Measurements from ENCODE around the gene OR2Y1. TPM values are rescaled to one million over a fixed set of nuclear protein-coding genes. Genes with fewer than 3 reads are reported as not detected.
"Not testable (repeated sequence)": the region's sequence is repeated elsewhere in the genome, so short reads cannot be mapped to it uniquely, and the experiment has no call there.

OR2Y1 gene, protein sequence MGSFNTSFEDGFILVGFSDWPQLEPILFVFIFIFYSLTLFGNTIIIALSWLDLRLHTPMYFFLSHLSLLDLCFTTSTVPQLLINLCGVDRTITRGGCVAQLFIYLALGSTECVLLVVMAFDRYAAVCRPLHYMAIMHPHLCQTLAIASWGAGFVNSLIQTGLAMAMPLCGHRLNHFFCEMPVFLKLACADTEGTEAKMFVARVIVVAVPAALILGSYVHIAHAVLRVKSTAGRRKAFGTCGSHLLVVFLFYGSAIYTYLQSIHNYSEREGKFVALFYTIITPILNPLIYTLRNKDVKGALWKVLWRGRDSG
- polyA plus RNA-seq (not detected in 3 replicates), polyA minus RNA-seq (not detected in 3 replicates)
- polyA plus RNA-seq (2011; ENCODE audit: low read depth), result not detected
- not detected in 2 replicates for polyA plus RNA-seq (2011; cell fraction: cytosol; rRNA removed)
- polyA plus RNA-seq (2011; cell fraction: nucleus; rRNA removed), result not detected in 2 replicates
- not detected in 2 replicates for polyA plus RNA-seq (2012; ENCODE audit: low replicate concordance)
- not detected for polyA minus RNA-seq (2011; cell fraction: cytosol; rRNA and poly(A)+ RNA removed)
- polyA minus RNA-seq (2011; cell fraction: nucleus; rRNA and poly(A)+ RNA removed), result not detected in 2 replicates

- H3K79me2 ChIP-seq (ENCODE audit: control insufficient read depth, insufficient read depth, low read length), result no peaks in the 10 kb centered on the region
- H3K27me3 ChIP-seq (ENCODE audit: control insufficient read depth, extremely low read depth, insufficient read depth, low read length), result no peaks in the 10 kb centered on the region
- H3K4me1 ChIP-seq (ENCODE audit: control insufficient read depth, extremely low read depth, insufficient read depth, low read length), result no peaks in the 10 kb centered on the region
- no peak within 1 kb of the TSS for H3K9ac ChIP-seq (ENCODE audit: control insufficient read depth, extremely low read depth, insufficient read depth, low read length)
- H3K36me3 ChIP-seq (ENCODE audit: control insufficient read depth in 2 of 2, extremely low read depth in 1 of 2, insufficient read depth in 2 of 2, low read length in 2 of 2), result no peaks in the 10 kb centered on the region
- H2AFZ ChIP-seq (ENCODE audit: control insufficient read depth, low read length), result no peak within 1 kb of the TSS
- H3K9me3 ChIP-seq (ENCODE audit: control insufficient read depth, low read depth, low read length), result no peaks in the 10 kb centered on the region
- no peak for DNase-seq (ENCODE audit: low read depth, low spot score)
- H3K27ac ChIP-seq (ENCODE audit: control insufficient read depth, insufficient read depth, low read length), result no peak within 1 kb of the TSS
- TF ChIP-seq EZH2 (IDR thresholded peaks at IDR 0.05; ENCODE audit: low read length) (no peak), CTCF (optimal IDR thresholded peaks at IDR 0.05 in 1 of 3, IDR thresholded peaks at IDR 0.05 in 1 of 3, conservative IDR thresholded peaks at IDR 0.05 in 1 of 3; ENCODE audit: extremely low read depth in 1 of 3, insufficient read depth in 2 of 3, low read length in 3 of 3) (no peak)
- no peaks in the 10 kb centered on the region for H3K9me1 ChIP-seq (ENCODE audit: control insufficient read depth, extremely low read depth, insufficient read depth, low read length)
- no peak within 1 kb of the TSS for H3K4me3 ChIP-seq (ENCODE audit: control insufficient read depth in 2 of 3, extremely low read depth in 1 of 3, insufficient read depth in 2 of 3, low read depth in 1 of 3, low read length in 3 of 3)
- H4K20me1 ChIP-seq (ENCODE audit: control insufficient read depth, extremely low read depth, insufficient read depth, low read length), result no peaks in the 10 kb centered on the region
- dilution Hi-C loops (cut with MboI; ENCODE audit: extremely low pct_ligation_motif_present, low sequenced_read_pairs), result no loop called here
- no peak for FAIRE-seq
- H3K4me2 ChIP-seq (ENCODE audit: control insufficient read depth, extremely low read depth, insufficient read depth, low read depth, low read length), result no peak within 1 kb of the TSS
Observed at GRCh38 chr5:180739958-180740357, at the start of gene OR2Y1. Gene OR2Y1 (minus strand): TSS chr5:180740058. CDS start chr5:180740058, 0 bp downstream.

GRCh38 chr5:180788651-180789410 lies 49.0 kb upstream of the OR2Y1 start:
- H3K9me1 ChIP-seq (ENCODE audit: control insufficient read depth, extremely low read depth, insufficient read depth, low read length); H3K9me3 ChIP-seq (ENCODE audit: control insufficient read depth, low read depth, low read length); FAIRE-seq; H3K4me2 ChIP-seq (ENCODE audit: control insufficient read depth, extremely low read depth, insufficient read depth, low read depth, low read length); H3K27me3 ChIP-seq (ENCODE audit: control insufficient read depth, extremely low read depth, insufficient read depth, low read length); DNase-seq (ENCODE audit: low read depth, low spot score); H3K4me3 ChIP-seq (ENCODE audit: control insufficient read depth in 2 of 3, extremely low read depth in 1 of 3, insufficient read depth in 2 of 3, low read depth in 1 of 3, low read length in 3 of 3); H3K27ac ChIP-seq (ENCODE audit: control insufficient read depth, insufficient read depth, low read length); H3K9ac ChIP-seq (ENCODE audit: control insufficient read depth, extremely low read depth, insufficient read depth, low read length); H2AFZ ChIP-seq (ENCODE audit: control insufficient read depth, low read length); dilution Hi-C loops (cut with MboI; ENCODE audit: extremely low pct_ligation_motif_present, low sequenced_read_pairs): not testable (repeated sequence)
- H3K36me3 ChIP-seq (ENCODE audit: control insufficient read depth in 2 of 2, extremely low read depth in 1 of 2, insufficient read depth in 2 of 2, low read length in 2 of 2), result peaks cover 9 to 23% of the 10 kb centered on the region in 2 experiments
- peaks cover 17% of the 10 kb centered on the region for H4K20me1 ChIP-seq (ENCODE audit: control insufficient read depth, extremely low read depth, insufficient read depth, low read length)
- H3K79me2 ChIP-seq (ENCODE audit: control insufficient read depth, insufficient read depth, low read length), result peaks cover 38% of the 10 kb centered on the region
- H3K4me1 ChIP-seq (ENCODE audit: control insufficient read depth, extremely low read depth, insufficient read depth, low read length), result peaks cover 19% of the 10 kb centered on the region

Data from keratinocyte (primary cell).